HepG2 (cell line): ENCODE measurements around the gene TBC1D1. TPM values are rescaled to one million over a fixed set of nuclear protein-coding genes. Genes with fewer than 3 reads are reported as not detected.

Experiments
- ATAC-seq: fragments of 200-7000 bp; cut with Tn5 transposase; 3 replicates; pipeline ENCODE4 v1.9.1; 2020; ENCODE audit warnings: mild to moderate bottlenecking, moderate library complexity
- BruUV-seq: library from RNA; stranded (reverse); fragments of 400-500 nt; replicated peaks from 2 replicates; lab custom pipeline; 2021; lab: Mats Ljungman, UMichigan
- CTCF ChIA-PET: fragments of 300-600 bp; formaldehyde crosslinking; extraction: SDS; loops from one replicate; lab custom pipeline; 2021; ENCODE audit warnings: low total read pairs, inconsistent platforms, low intra/inter-chr PET ratio; lab: Yijun Ruan, JAX
- POLR2A ChIA-PET: fragments of 350-600 bp; sonication (Branson Sonifier 250); formaldehyde crosslinking; loops from one replicate; lab custom pipeline; 2020; ENCODE audit warnings: antibody characterized with exemption, inconsistent platforms; lab: Yijun Ruan, JAX
- DNase-seq: peaks from one replicate; pipeline ENCODE4 v3.0.0-alpha.2; 2015; ENCODE audit warnings: low spot score
- FAIRE-seq: peaks from 3 replicates; lab custom pipeline; 2011; peaks lifted over from hg19 to GRCh38; lab: Jason Lieb, UNC
- H2AFZ ChIP-seq: one replicate; pipeline ENCODE4 v1.6.1; 2011; ENCODE audit warnings: low read length, inconsistent platforms
- H3K27ac ChIP-seq: fragments of 300-600 bp; 3 replicates; pipeline ENCODE4 v1.8.0; 2011; ENCODE audit warnings: mixed run types, mild to moderate bottlenecking, mixed read lengths, low read length, inconsistent platforms; ENCODE audit not compliant: insufficient read depth; ENCODE audit errors: extremely low read length
- H3K27me3 ChIP-seq, 2 experiments: fragments of 200-600 bp in 1 of 2; 2 replicates in 1 of 2; 3 replicates in 1 of 2; pipeline versions ENCODE4 v1.6.0 to v1.8.0; 2011; ENCODE audit warnings: low read length in 2 of 2, mild to moderate bottlenecking in 2 of 2, moderate library complexity in 2 of 2, inconsistent platforms in 1 of 2; ENCODE audit not compliant: insufficient read depth in 2 of 2, control insufficient read depth in 1 of 2
- H3K36me3 ChIP-seq, 2 experiments: fragments of 200-600 bp in 1 of 2; replicated peaks in 1 of 2; 2 replicates in 1 of 2; 3 replicates in 1 of 2; pipeline versions ENCODE4 v1.5.1 to v1.8.0; 2011; ENCODE audit warnings: low read length in 2 of 2, inconsistent platforms in 1 of 2; ENCODE audit not compliant: insufficient read depth in 2 of 2, control insufficient read depth in 1 of 2
- H3K4me1 ChIP-seq: 2 replicates; pipeline ENCODE4 v1.5.1; 2012; ENCODE audit warnings: low read length, inconsistent platforms; ENCODE audit not compliant: insufficient read depth
- H3K4me2 ChIP-seq: 2 replicates; pipeline ENCODE4 v1.6.0; 2011; ENCODE audit warnings: low read depth, low read length, inconsistent platforms
- H3K4me3 ChIP-seq, 3 experiments: fragments of 200-600 bp in 1 of 3; sonication (generic), shearing (Covaris generic) in 1 of 3; replicated peaks in 1 of 3; 2 replicates each; pipeline ENCODE4 v1.5.1; 2011 to 2016; ENCODE audit warnings: low read length in 3 of 3, inconsistent platforms in 2 of 3, low read depth in 2 of 3, mild to moderate bottlenecking in 2 of 3, control low read depth in 1 of 3, mixed read lengths in 1 of 3; ENCODE audit not compliant: insufficient read depth in 1 of 3
- H3K79me2 ChIP-seq: one replicate; pipeline ENCODE4 v1.6.1; 2011; ENCODE audit warnings: low read length, inconsistent platforms; ENCODE audit not compliant: insufficient read depth
- H3K9ac ChIP-seq: 2 replicates; pipeline ENCODE4 v1.6.0; 2011; ENCODE audit warnings: mild to moderate bottlenecking, low read depth, low read length, inconsistent platforms; ENCODE audit not compliant: insufficient read depth
- H3K9me3 ChIP-seq: 2 replicates; pipeline ENCODE4 v1.5.1; 2012; ENCODE audit warnings: mild to moderate bottlenecking, low read length
- H4K20me1 ChIP-seq: 2 replicates; pipeline ENCODE4 v1.6.0; 2011; ENCODE audit warnings: inconsistent platforms, mild to moderate bottlenecking, low read length, moderate library complexity; ENCODE audit not compliant: insufficient read depth
- CENPX ChIP-seq: sonication (generic); formaldehyde crosslinking; IDR thresholded peaks from 2 replicates; pipeline ENCODE4 v1.9.0; 2021; ENCODE audit warnings: mild to moderate bottlenecking, missing genetic modification reagents, moderate library complexity
- FOXP4 ChIP-seq: sonication (generic); formaldehyde crosslinking; IDR thresholded peaks from 2 replicates; pipeline ENCODE4 v1.4.0; 2020; ENCODE audit warnings: missing genetic modification reagents
- GLI4 ChIP-seq: sonication (generic); formaldehyde crosslinking; IDR thresholded peaks from 2 replicates; pipeline ENCODE4 v1.5.1; 2020; ENCODE audit warnings: missing genetic modification reagents, mild to moderate bottlenecking, moderate library complexity, borderline replicate concordance
- HNRNPLL ChIP-seq: fragments of 200-400 bp; formaldehyde crosslinking; IDR thresholded peaks from 2 replicates; pipeline ENCODE4 v1.6.1; 2017; ENCODE audit warnings: mild to moderate bottlenecking, low read depth, low read length; ENCODE audit not compliant: poor library complexity, severe bottlenecking
- KLF9 ChIP-seq: IDR thresholded peaks from 2 replicates; pipeline ENCODE4 v1.6.1; 2016; ENCODE audit warnings: low read depth
- MIXL1 ChIP-seq: IDR thresholded peaks from 2 replicates; pipeline ENCODE4 v1.6.1; 2016
- NR0B2 ChIP-seq: sonication (generic); formaldehyde crosslinking; IDR thresholded peaks from 2 replicates; pipeline ENCODE4 v1.4.0; 2020; ENCODE audit warnings: mild to moderate bottlenecking, missing genetic modification reagents
- PHB2 ChIP-seq: fragments of 450-650 bp; IDR thresholded peaks from 2 replicates; pipeline ENCODE4 v1.6.1; 2018; ENCODE audit not compliant: partially characterized antibody
- POLR2AphosphoS5 ChIP-seq: IDR thresholded peaks from 2 replicates; pipeline ENCODE4 v1.6.1; 2012; ENCODE audit warnings: low read depth, low read length
- PPARG ChIP-seq: conservative IDR thresholded peaks from 2 replicates; pipeline ENCODE4 v1.6.1; 2016; ENCODE audit warnings: missing biosample characterization, missing genetic modification reagents
- RXRA ChIP-seq: sonication (generic); formaldehyde crosslinking; IDR thresholded peaks from 2 replicates; pipeline ENCODE4 v1.5.1; 2020; ENCODE audit warnings: missing genetic modification reagents
- SSRP1 ChIP-seq: IDR thresholded peaks from 2 replicates; pipeline ENCODE4 v1.6.1; 2016; ENCODE audit warnings: control low read depth
- TEAD2 ChIP-seq: sonication (generic); formaldehyde crosslinking; IDR thresholded peaks from 2 replicates; pipeline ENCODE4 v1.9.0; 2021; ENCODE audit warnings: missing genetic modification reagents
- TFDP2 ChIP-seq: sonication (generic); formaldehyde crosslinking; IDR thresholded peaks from 2 replicates; pipeline ENCODE4 v1.4.0; 2020; ENCODE audit warnings: missing genetic modification reagents
- THAP7 ChIP-seq: sonication (generic); formaldehyde crosslinking; IDR thresholded peaks from 2 replicates; pipeline ENCODE4 v1.8.1; 2023; ENCODE audit warnings: mild to moderate bottlenecking, missing genetic modification reagents
- THAP8 ChIP-seq: sonication (generic); formaldehyde crosslinking; IDR thresholded peaks from 2 replicates; pipeline ENCODE4 v1.5.1; 2020; ENCODE audit warnings: missing genetic modification reagents, mild to moderate bottlenecking, borderline replicate concordance
- ZNF446 ChIP-seq: sonication (generic); formaldehyde crosslinking; IDR thresholded peaks from 2 replicates; pipeline ENCODE4 v1.5.0; 2020; ENCODE audit warnings: mild to moderate bottlenecking, missing genetic modification reagents
- ZNF569 ChIP-seq: sonication (generic); formaldehyde crosslinking; IDR thresholded peaks from 2 replicates; pipeline ENCODE4 v1.5.0; 2020; ENCODE audit warnings: mild to moderate bottlenecking, missing genetic modification reagents, moderate library complexity, borderline replicate concordance
- ZSCAN31 ChIP-seq: sonication (generic); formaldehyde crosslinking; IDR thresholded peaks from 2 replicates; pipeline ENCODE4 v1.5.0; 2020; ENCODE audit warnings: low read depth, mild to moderate bottlenecking, missing genetic modification reagents
- WGBS: methylation state at CpG from one replicate; pipeline ENCODE4 v1.1.6; 2017; ENCODE audit warnings: low lambda C conversion rate; 5-methylcytosine and 5-hydroxymethylcytosine counted together
- in situ Hi-C: cut with HindIII; loops from 2 replicates; pipeline ENCODE4 v1.10.0; 2017; ENCODE audit warnings: low pct_unique_long_range_greater_than_20kb; ENCODE audit not compliant: extremely low pct_ligation_motif_present
- intact Hi-C: fragments of 100-400 bp; cut with micrococcal nuclease; formaldehyde crosslinking; loops from one replicate; pipeline ENCODE4 v1.10.0; 2022; ENCODE audit not compliant: unreplicated experiment
- polyA plus RNA-seq, 8 experiments: library from polyadenylated mRNA; depleted of rRNA in 3 of 8; stranded (reverse) in 7 of 8; unstranded in 1 of 8; fragments of >200 nt; fragmentation: Illumina TruSeq in 4 of 8; extraction: Trizol in 4 of 8; gene quantifications; 2 replicates each; pipeline versions ENCODE4 v1.2.1 to v1.2.3, GENCODE V29; 2011 to 2016; ENCODE audit warnings: low read depth in 4 of 8, missing spikeins in 1 of 8, mixed read lengths in 1 of 8; ENCODE audit not compliant: insufficient read depth in 1 of 8
- total RNA-seq, 5 experiments: library from RNA; depleted of rRNA; stranded (reverse); fragments of >200 nt; fragmentation: Illumina TruSeq; extraction: Trizol; gene quantifications; 2 replicates each; pipeline ENCODE4 v1.2.3, GENCODE V29; 2016; ENCODE audit warnings: low read depth in 1 of 5

TBC1D1 gene
- total and polyA plus RNA-seq, 2 of the 13 experiments (the other 11 are each of a cell fraction or from before 2014, with no cell fraction given) = 37.3 to 62.8 TPM

- TF ChIP-seq FOXP4 (CRISPR knock-in tag) (peak; percentile 16; the same call in 1 of the 2 replicates), THAP7 (CRISPR knock-in tag) (0 out of 2 replicates have a peak, but pooled peaks have one; percentile 43), NR0B2 (CRISPR knock-in tag) (no peak), PHB2 (no peak), GLI4 (CRISPR knock-in tag) (no peak)
Observed at GRCh38 chr4:37976507-37976906, 85.6 kb downstream of the TBC1D1 start (continued).

- peak overlapping the region; percentile 42 for H2AFZ ChIP-seq
- intact Hi-C loops (loop anchor here (2.0 to 10.0 kb wide), 4 partner anchors 60 to 174 kb away; partner anchors contain the start of gene PGM2), in situ Hi-C loops (no loop called here)
- FAIRE-seq (no peak), ATAC-seq (peak; percentile 83), DNase-seq (peak; percentile 65)
- BruUV-seq = no TSS peak
- POLR2A ChIA-PET = interaction anchor here (1.0 kb wide), 1 partner anchor 175 kb away, joined by 3 read pairs; no protein-coding TSS in a partner anchor
- peaks cover 5% of the 10 kb centered on the region; the same call in 1 of the 2 replicates for H4K20me1 ChIP-seq
- peak overlapping the region; percentile 75 for H3K9ac ChIP-seq
- H3K27ac ChIP-seq = peak overlapping the region; percentile 72
- peak overlapping the region; percentile 61 to 83 (median 81) for H3K4me3 ChIP-seq
- H3K27me3 ChIP-seq = no peaks in the 10 kb centered on the region
- peaks cover 48% of the 10 kb centered on the region for H3K4me1 ChIP-seq
- H3K9me3 ChIP-seq = no peaks in the 10 kb centered on the region
- peak overlapping the region; percentile 96 for H3K4me2 ChIP-seq
- CTCF ChIA-PET = no interaction called here
- H3K36me3 ChIP-seq = no peaks in the 10 kb centered on the region
- peaks cover 14% of the 10 kb centered on the region for H3K79me2 ChIP-seq
- WGBS = 0% methylated on average over 5 of the region's 50 CpGs
- TF ChIP-seq HNRNPLL (peak; percentile 75), SSRP1 (CRISPR knock-in tag) (no peak), POLR2AphosphoS5 (0 out of 2 replicates have a peak, but pooled peaks have one; percentile 38), RXRA (CRISPR knock-in tag) (0 out of 2 replicates have a peak, but pooled peaks have one; percentile 18), PPARG (CRISPR knock-in tag) (no peak), MIXL1 (CRISPR knock-in tag) (no peak), ZNF446 (0 out of 2 replicates have a peak, but pooled peaks have one; percentile 5), THAP8 (CRISPR knock-in tag) (no peak), ZNF569 (no peak), KLF9 (CRISPR knock-in tag) (no peak), TFDP2 (CRISPR knock-in tag) (peak; percentile 83), ZSCAN31 (CRISPR knock-in tag) (no peak), CENPX (CRISPR knock-in tag) (no peak), TEAD2 (CRISPR knock-in tag) (no peak)
Observed at GRCh38 chr4:37976991-37977470, 86.1 kb downstream of the TBC1D1 start.
